HEK293 (cell line): Measurements from ENCODE around the gene BATF3.

Experiments used
- CTCF ChIA-PET: fragments of 350-600 bp; formaldehyde crosslinking; extraction: SDS; loops from one replicate; lab custom pipeline; 2021; ENCODE audit warnings: antibody characterized with exemption; lab: Yijun Ruan, JAX
- POLR2A ChIA-PET: fragments of 300-600 bp; formaldehyde crosslinking; extraction: SDS; loops from one replicate; lab custom pipeline; 2020; ENCODE audit warnings: antibody characterized with exemption, inconsistent platforms; lab: Yijun Ruan, JAX
- H3K27ac ChIP-seq: fragments of 200-500 bp; sonication (Bioruptor generic); 2 replicates; pipeline ENCODE4 v1.5.1; 2014; ENCODE audit warnings: low read depth, low read length, control low read depth, inconsistent platforms; ENCODE audit errors: extremely low read depth
- H3K36me3 ChIP-seq, 2 experiments: fragments of 200-500 bp in 1 of 2; sonication (Bioruptor generic) in 1 of 2; 1 replicate in 1 of 2; 2 replicates in 1 of 2; pipeline ENCODE4 v1.5.1; 2014 to 2017; ENCODE audit warnings: inconsistent platforms in 2 of 2, low read length in 2 of 2; ENCODE audit not compliant: control insufficient read depth in 2 of 2, insufficient read depth in 1 of 2
- H3K4me1 ChIP-seq: fragments of 200-500 bp; sonication (Bioruptor generic); 2 replicates; pipeline ENCODE4 v1.5.1; 2014; ENCODE audit warnings: mild to moderate bottlenecking, low read length, inconsistent platforms; ENCODE audit not compliant: control insufficient read depth, insufficient read depth
- H3K4me3 ChIP-seq: 2 replicates; pipeline ENCODE4 v1.5.1; 2011; ENCODE audit warnings: low read depth, mild to moderate bottlenecking, control low read depth, low read length, moderate library complexity
- H3K9me3 ChIP-seq: fragments of 200-500 bp; sonication (Bioruptor generic); 2 replicates; pipeline ENCODE4 v1.5.1; 2014; ENCODE audit warnings: low read depth, low read length, inconsistent platforms; ENCODE audit not compliant: control insufficient read depth, insufficient read depth
- ATF2 ChIP-seq: fragments of 450-650 bp; formaldehyde crosslinking; IDR thresholded peaks from 2 replicates; pipeline ENCODE4 v1.5.1; 2016; ENCODE audit warnings: missing biosample characterization, missing genetic modification characterization, low read depth
- EGR2 ChIP-seq: fragments of 450-650 bp; formaldehyde crosslinking; IDR thresholded peaks from 2 replicates; pipeline ENCODE4 v1.5.1; 2016; ENCODE audit warnings: low read depth, missing biosample characterization, missing genetic modification characterization
- FEZF1 ChIP-seq: fragments of 450-650 bp; formaldehyde crosslinking; IDR thresholded peaks from 2 replicates; pipeline ENCODE4 v1.5.1; 2016; ENCODE audit warnings: missing biosample characterization, missing genetic modification characterization
- KLF1 ChIP-seq: fragments of 450-650 bp; formaldehyde crosslinking; IDR thresholded peaks from 2 replicates; pipeline ENCODE4 v1.5.1; 2016; ENCODE audit warnings: missing biosample characterization, missing genetic modification characterization
- KLF16 ChIP-seq: fragments of 450-650 bp; formaldehyde crosslinking; IDR thresholded peaks from 2 replicates; pipeline ENCODE4 v1.5.1; 2017; ENCODE audit warnings: missing biosample characterization, missing genetic modification characterization
- OVOL3 ChIP-seq: fragments of 450-650 bp; formaldehyde crosslinking; IDR thresholded peaks from 2 replicates; pipeline ENCODE4 v1.5.1; 2016; ENCODE audit warnings: missing biosample characterization, missing genetic modification characterization
- REST ChIP-seq: fragments of 450-650 bp; formaldehyde crosslinking; IDR thresholded peaks from 2 replicates; pipeline ENCODE4 v1.5.1; 2016; ENCODE audit warnings: missing biosample characterization, missing genetic modification characterization
- ZBTB1 ChIP-seq: fragments of 450-650 bp; formaldehyde crosslinking; IDR thresholded peaks from 2 replicates; pipeline ENCODE4 v1.5.1; 2016; ENCODE audit warnings: missing biosample characterization, missing genetic modification characterization
- ZFHX2 ChIP-seq: fragments of 450-650 bp; formaldehyde crosslinking; conservative IDR thresholded peaks from 2 replicates; pipeline ENCODE4 v1.5.1; 2016; ENCODE audit warnings: missing biosample characterization, missing genetic modification characterization
- ZIC2 ChIP-seq: fragments of 450-650 bp; formaldehyde crosslinking; IDR thresholded peaks from 2 replicates; pipeline ENCODE4 v1.5.1; 2016; ENCODE audit warnings: missing biosample characterization, missing genetic modification characterization
- ZNF155 ChIP-seq: fragments of 450-650 bp; formaldehyde crosslinking; IDR thresholded peaks from 2 replicates; pipeline ENCODE4 v1.5.1; 2016; ENCODE audit warnings: missing biosample characterization, missing genetic modification characterization
- ZNF184 ChIP-seq: fragments of 450-650 bp; IDR thresholded peaks from 2 replicates; pipeline ENCODE4 v1.5.1; 2018; ENCODE audit warnings: missing biosample characterization, mild to moderate bottlenecking, missing genetic modification characterization
- ZNF23 ChIP-seq: fragments of 450-650 bp; formaldehyde crosslinking; IDR thresholded peaks from 2 replicates; pipeline ENCODE4 v1.5.1; 2016; ENCODE audit warnings: missing biosample characterization, missing genetic modification characterization, borderline replicate concordance
- ZNF24 ChIP-seq: fragments of 450-650 bp; formaldehyde crosslinking; IDR thresholded peaks from 2 replicates; pipeline ENCODE4 v1.5.1; 2016; ENCODE audit warnings: missing biosample characterization, missing genetic modification characterization
- ZNF274 ChIP-seq, 2 experiments: fragments of 200-500 bp in 1 of 2; fragments of 450-650 bp in 1 of 2; sonication (Bioruptor generic) in 1 of 2; formaldehyde crosslinking in 1 of 2; IDR thresholded peaks; 2 replicates each; pipeline versions ENCODE4 v1.5.1 to v1.6.1; 2014 to 2016; ENCODE audit warnings: borderline replicate concordance in 1 of 2, inconsistent platforms in 1 of 2, low read length in 1 of 2, missing biosample characterization in 1 of 2, missing genetic modification characterization in 1 of 2
- ZNF324 ChIP-seq: fragments of 450-650 bp; formaldehyde crosslinking; IDR thresholded peaks from 2 replicates; pipeline ENCODE4 v1.5.1; 2016; ENCODE audit warnings: missing biosample characterization, missing genetic modification characterization
- ZNF335 ChIP-seq: fragments of 450-650 bp; formaldehyde crosslinking; conservative IDR thresholded peaks from 2 replicates; pipeline ENCODE4 v1.5.1; 2016; ENCODE audit warnings: missing biosample characterization, missing genetic modification characterization
- ZNF37A ChIP-seq: fragments of 450-650 bp; IDR thresholded peaks from 2 replicates; pipeline ENCODE4 v1.5.1; 2018; ENCODE audit warnings: missing biosample characterization, missing genetic modification characterization
- ZNF473 ChIP-seq: fragments of 450-650 bp; formaldehyde crosslinking; IDR thresholded peaks from 2 replicates; pipeline ENCODE4 v1.5.1; 2017; ENCODE audit warnings: missing biosample characterization, missing genetic modification characterization
- ZNF585B ChIP-seq: fragments of 450-650 bp; formaldehyde crosslinking; IDR thresholded peaks from 2 replicates; pipeline ENCODE4 v1.5.1; 2016; ENCODE audit warnings: missing biosample characterization, missing genetic modification characterization
- ZNF610 ChIP-seq: fragments of 450-650 bp; formaldehyde crosslinking; IDR thresholded peaks from 2 replicates; pipeline ENCODE4 v1.5.1; 2016; ENCODE audit warnings: missing biosample characterization, missing genetic modification characterization, borderline replicate concordance
- ZNF645 ChIP-seq: fragments of 450-650 bp; formaldehyde crosslinking; IDR thresholded peaks from 2 replicates; pipeline ENCODE4; 2016; ENCODE audit warnings: missing biosample characterization, missing genetic modification characterization
- ZNF704 ChIP-seq: fragments of 450-650 bp; formaldehyde crosslinking; IDR thresholded peaks from 2 replicates; pipeline ENCODE4 v1.5.1; 2016; ENCODE audit warnings: missing biosample characterization, missing genetic modification characterization
- ZNF792 ChIP-seq: fragments of 450-650 bp; formaldehyde crosslinking; IDR thresholded peaks from 2 replicates; pipeline ENCODE4 v1.5.1; 2016; ENCODE audit warnings: missing biosample characterization, missing genetic modification characterization
- ZNF837 ChIP-seq: fragments of 450-650 bp; formaldehyde crosslinking; IDR thresholded peaks from 2 replicates; pipeline ENCODE4 v1.5.1; 2016; ENCODE audit warnings: missing biosample characterization, missing genetic modification characterization

The BATF3 gene

GRCh38 chr1:212733109-212733508 is 33.5 kb upstream of the BATF3 start:
- POLR2A ChIA-PET: no interaction called here
- Histone ChIP-seq H3K4me1 (no peaks in the 10 kb centered on the region), H3K4me3 (no peak overlapping the region), H3K9me3 (no peaks in the 10 kb centered on the region), H3K36me3 (peaks cover 0 to 5% of the 10 kb centered on the region in 2 experiments; a peak in 1 of 3 replicates), H3K27ac (no peak overlapping the region)
- CTCF ChIA-PET: no interaction called here
- peak; percentile 81 for TF ChIP-seq ZFHX2 (tag by site-specific recombination)
- TF ChIP-seq KLF1 (tag by site-specific recombination): no peak
- no peak for TF ChIP-seq ZNF585B
- no peak for TF ChIP-seq KLF16
- no peak for TF ChIP-seq ZNF610 (tag by site-specific recombination)
- TF ChIP-seq EGR2 (tag by site-specific recombination): peak; percentile 84
- no peak for TF ChIP-seq ZNF24 (tag by site-specific recombination)
- TF ChIP-seq ZNF704 (tag by site-specific recombination): no peak

- Histone ChIP-seq H3K27ac (no peak overlapping the region), H3K4me3 (no peak overlapping the region), H3K36me3 (peaks cover 0 to 5% of the 10 kb centered on the region in 2 experiments; a peak in 1 of 3 replicates), H3K9me3 (no peaks in the 10 kb centered on the region), H3K4me1 (no peaks in the 10 kb centered on the region)
- TF ChIP-seq REST (no peak), ZNF274 (IDR thresholded peaks at IDR 0.05; ENCODE audit: low read length) (no peak), ZNF274 (tag by site-specific recombination; IDR thresholded peaks at IDR 0.05; ENCODE audit: borderline replicate concordance) (no peak), ZNF335 (no peak), ZNF704 (tag by site-specific recombination) (no peak), ZNF473 (tag by site-specific recombination) (no peak), ZNF837 (tag by site-specific recombination) (no peak), ZNF184 (tag by site-specific recombination) (no peak), FEZF1 (no peak), ZNF324 (tag by site-specific recombination) (no peak), ZNF37A (tag by site-specific recombination) (no peak)
- ChIA-PET CTCF (interaction anchor here (0.7 to 1.8 kb wide), 4 partner anchors 19 to 276 kb away, joined by 3 to 10 read pairs (median 4); no protein-coding TSS in a partner anchor), POLR2A (no interaction called here)
Measured at GRCh38 chr1:212731630-212732029, 32.0 kb upstream of the BATF3 start.

- Histone ChIP-seq H3K9me3 (no peaks in the 10 kb centered on the region), H3K4me3 (no peak overlapping the region), H3K27ac (no peak overlapping the region), H3K4me1 (no peaks in the 10 kb centered on the region), H3K36me3 (peaks cover 0 to 2% of the 10 kb centered on the region in 2 experiments; a peak in 1 of 3 replicates)
- ChIA-PET CTCF (interaction anchor here (1.0 to 1.9 kb wide), 2 partner anchors 21 to 266 kb away, joined by 3 to 6 read pairs; no protein-coding TSS in a partner anchor), POLR2A (interaction anchor here (1.6 kb wide), 1 partner anchor 120 kb away, joined by 3 read pairs; the partner anchor contains the start of gene ATF3)
- TF ChIP-seq ATF2 (tag by site-specific recombination) (no peak), EGR2 (tag by site-specific recombination) (no peak), ZBTB1 (no peak), ZNF23 (tag by site-specific recombination) (no peak), ZNF792 (tag by site-specific recombination) (no peak), ZNF155 (no peak), OVOL3 (tag by site-specific recombination) (no peak), KLF16 (no peak), ZNF645 (no peak), ZIC2 (tag by site-specific recombination) (no peak)
Measured at GRCh38 chr1:212728606-212729005, 29.0 kb upstream of the BATF3 start.
